Esophagus (tissue), 2 donors: ENCODE measurements around the gene SERPINB13. TPM values are rescaled to one million over a fixed set of nuclear protein-coding genes. Genes with fewer than 3 reads are reported as not detected.

Experiments used
- H3K27ac ChIP-seq, 2 donors: one replicate each; pipeline ENCODE4 v1.5.1; 2013; ENCODE audit warnings: low read depth in 2 of 2, mild to moderate bottlenecking in 2 of 2, inconsistent platforms in 1 of 2, low read length in 1 of 2, moderate library complexity in 1 of 2
- H3K27me3 ChIP-seq, 2 donors: one replicate each; pipeline ENCODE4 v1.6.1; 2013; ENCODE audit warnings: low read length in 2 of 2, control low read depth in 1 of 2, mild to moderate bottlenecking in 1 of 2; ENCODE audit not compliant: insufficient read depth in 2 of 2, control insufficient read depth in 1 of 2
- H3K36me3 ChIP-seq, 2 donors: one replicate each; pipeline ENCODE4 v1.6.1; 2013; ENCODE audit warnings: low read length in 1 of 2; ENCODE audit not compliant: control insufficient read depth in 2 of 2, insufficient read depth in 2 of 2
- H3K4me1 ChIP-seq, 2 donors: one replicate each; pipeline ENCODE4 v1.6.1; 2013; ENCODE audit warnings: low read length in 1 of 2; ENCODE audit not compliant: control insufficient read depth in 2 of 2, insufficient read depth in 2 of 2
- H3K4me3 ChIP-seq, 2 donors: one replicate each; pipeline ENCODE4 v1.5.1; 2013; ENCODE audit warnings: low read length in 2 of 2, mild to moderate bottlenecking in 2 of 2, low read depth in 1 of 2, moderate library complexity in 1 of 2
- H3K9me3 ChIP-seq, 2 donors: one replicate each; pipeline ENCODE4 v1.6.1; 2013; ENCODE audit warnings: mild to moderate bottlenecking in 2 of 2, low read depth in 1 of 2, low read length in 1 of 2, moderate library complexity in 1 of 2; ENCODE audit not compliant: control insufficient read depth in 2 of 2, insufficient read depth in 1 of 2
- WGBS, 2 donors: extraction: QIAGEN DNeasy Blood & Tissue Kit; methylation state at CpG; one replicate each; pipeline ENCODE4 v1.1.7; 2013; 5-methylcytosine and 5-hydroxymethylcytosine counted together
- polyA plus RNA-seq, 2 donors: library from polyadenylated mRNA; stranded (reverse); fragments of 200-250 nt; gene quantifications; one replicate each; pipeline ENCODE4 v1.2.3, GENCODE V29; 2013
- donor health status: healthy with polysubstance abuse.
- donor health status: Bipolar disorder and iron deficiency.

Gene SERPINB13, protein sequence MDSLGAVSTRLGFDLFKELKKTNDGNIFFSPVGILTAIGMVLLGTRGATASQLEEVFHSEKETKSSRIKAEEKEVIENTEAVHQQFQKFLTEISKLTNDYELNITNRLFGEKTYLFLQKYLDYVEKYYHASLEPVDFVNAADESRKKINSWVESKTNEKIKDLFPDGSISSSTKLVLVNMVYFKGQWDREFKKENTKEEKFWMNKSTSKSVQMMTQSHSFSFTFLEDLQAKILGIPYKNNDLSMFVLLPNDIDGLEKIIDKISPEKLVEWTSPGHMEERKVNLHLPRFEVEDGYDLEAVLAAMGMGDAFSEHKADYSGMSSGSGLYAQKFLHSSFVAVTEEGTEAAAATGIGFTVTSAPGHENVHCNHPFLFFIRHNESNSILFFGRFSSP
- polyA plus RNA-seq = 100 to 1,000 TPM; 228 to 233 TPM

DNA sequence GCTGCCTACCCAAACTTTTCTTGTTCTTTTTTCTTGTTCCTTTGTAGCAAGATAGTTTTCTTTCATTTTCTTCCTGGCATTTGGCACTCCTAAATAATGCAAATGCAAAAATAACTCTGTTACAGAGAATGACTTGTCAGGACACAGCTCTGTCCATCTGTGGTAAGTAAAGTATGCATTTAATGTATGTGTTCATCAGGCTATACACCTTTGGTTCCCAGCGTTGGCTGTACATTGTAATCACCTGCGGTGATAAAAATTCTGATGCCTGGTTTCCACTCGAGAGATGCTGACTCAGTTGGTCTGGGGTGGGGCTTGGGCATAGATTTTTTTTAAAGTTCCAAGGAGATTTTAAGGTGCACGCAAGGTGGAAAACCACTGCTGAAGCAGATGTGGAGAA is at the start of gene SERPINB13:
TSS of gene SERPINB13 (plus strand) at position 378 of the 400 bp plus-strand sequence. CDS start 1,325 bp downstream, outside the sequence.
- Histone ChIP-seq H3K4me3 (peak within 1 kb of the TSS; percentile 48 to 67), H3K9me3 (no peaks in the 10 kb centered on the region), H3K4me1 (peaks cover 0 to 5% of the 10 kb centered on the region in 2 donors), H3K36me3 (no peaks in the 10 kb centered on the region), H3K27me3 (no peaks in the 10 kb centered on the region), H3K27ac (peak within 1 kb of the TSS; percentile 91 to 95)
- 55 to 71% methylated on average over 4 of the region's 4 CpGs for WGBS, 2 donors

DNA sequence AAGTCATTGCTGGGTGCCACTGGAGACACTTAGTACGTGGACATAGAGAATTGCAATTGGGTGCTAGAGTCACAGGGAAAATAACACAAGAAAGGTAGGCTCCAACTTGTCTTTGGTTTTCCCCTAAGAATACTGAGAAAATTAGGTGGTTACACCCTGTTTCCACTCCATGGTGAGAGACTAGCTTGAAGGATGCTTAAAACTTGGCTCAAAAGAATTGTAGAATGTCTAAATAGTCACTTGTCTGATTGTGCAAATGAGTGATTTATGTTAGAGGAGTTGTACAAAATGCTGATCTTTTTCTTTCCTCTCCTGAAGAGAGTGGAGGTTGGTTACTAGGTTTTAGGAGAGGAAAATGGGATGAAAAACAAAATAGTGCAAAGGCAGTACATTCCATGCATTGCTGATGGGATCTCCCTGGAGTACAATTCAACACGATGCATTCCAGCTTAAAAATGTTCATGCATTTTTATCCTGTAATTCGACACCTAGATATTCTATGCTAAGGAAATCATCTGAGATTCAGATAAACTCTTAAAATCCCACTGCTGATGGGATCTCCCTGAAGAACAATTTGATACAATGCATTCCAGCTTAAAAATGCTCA is 47.1 kb upstream of the SERPINB13 start:
- H3K4me3 ChIP-seq = no peak overlapping the region
- H3K9me3 ChIP-seq = no peaks in the 10 kb centered on the region
- WGBS, 2 donors = 43 to 48% methylated on average over 3 of the region's 3 CpGs
- H3K27me3 ChIP-seq = no peaks in the 10 kb centered on the region
- no peak overlapping the region for H3K27ac ChIP-seq
- H3K36me3 ChIP-seq = no peaks in the 10 kb centered on the region
- H3K4me1 ChIP-seq = no peaks in the 10 kb centered on the region

DNA sequence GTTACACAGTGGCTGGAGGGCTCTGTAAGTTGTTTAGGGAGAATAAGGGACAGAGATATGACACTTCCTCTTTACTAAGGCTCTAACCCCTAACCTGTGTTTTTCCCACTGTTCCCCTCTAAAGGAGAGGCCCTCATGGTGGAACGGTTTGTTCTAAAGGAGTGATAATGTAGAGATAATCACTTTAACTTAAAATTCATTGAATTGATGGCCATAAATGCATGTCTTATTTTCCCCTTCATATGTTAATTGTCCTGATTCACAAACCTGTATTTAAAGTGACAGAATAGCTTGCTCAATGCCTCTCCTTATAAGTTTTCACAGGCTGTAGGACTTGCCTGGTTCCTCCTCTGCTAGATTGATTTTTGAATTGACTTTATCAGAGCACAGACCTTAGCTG is 45.1 kb upstream of the SERPINB13 start, which contains the start of gene SERPINB12:
TSS of gene SERPINB12 (plus strand) at position 301 of the 400 bp plus-strand sequence. CDS start 13,791 bp downstream, outside the sequence.
- WGBS, 2 donors = 72 to 92% methylated on average over 1 of the region's 1 CpG
- H3K9me3 ChIP-seq = no peaks in the 10 kb centered on the region
- H3K4me3 ChIP-seq = no peak within 1 kb of the TSS
- no peaks in the 10 kb centered on the region for H3K4me1 ChIP-seq
- H3K27ac ChIP-seq = no peak within 1 kb of the TSS
- H3K27me3 ChIP-seq = no peaks in the 10 kb centered on the region
- H3K36me3 ChIP-seq = no peaks in the 10 kb centered on the region

DNA sequence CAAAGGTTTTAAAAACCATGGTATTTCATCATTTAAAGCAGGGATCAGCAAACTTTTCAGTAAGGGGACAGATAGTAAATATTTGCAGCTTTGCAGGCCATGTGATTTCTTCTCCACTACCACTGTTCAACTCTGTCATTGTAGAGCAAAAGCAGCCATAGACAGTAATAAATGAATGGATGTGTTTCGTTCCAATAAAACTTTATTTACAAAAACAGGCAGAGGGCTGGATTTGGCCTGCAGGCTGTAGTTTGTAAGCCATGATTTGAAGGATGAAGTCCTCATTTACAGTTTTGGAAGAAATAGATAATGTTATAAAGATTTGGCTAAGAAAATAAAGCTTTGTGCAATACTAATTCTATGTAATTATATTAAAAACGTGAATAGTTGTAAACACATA is 43.1 kb upstream of the SERPINB13 start:
- 79 to 84% methylated on average over 2 of the region's 2 CpGs for WGBS, 2 donors
- no peaks in the 10 kb centered on the region for H3K27me3 ChIP-seq
- H3K4me1 ChIP-seq = no peaks in the 10 kb centered on the region
- no peaks in the 10 kb centered on the region for H3K36me3 ChIP-seq
- H3K4me3 ChIP-seq = no peak overlapping the region
- H3K27ac ChIP-seq = no peak overlapping the region
- H3K9me3 ChIP-seq = no peaks in the 10 kb centered on the region

DNA sequence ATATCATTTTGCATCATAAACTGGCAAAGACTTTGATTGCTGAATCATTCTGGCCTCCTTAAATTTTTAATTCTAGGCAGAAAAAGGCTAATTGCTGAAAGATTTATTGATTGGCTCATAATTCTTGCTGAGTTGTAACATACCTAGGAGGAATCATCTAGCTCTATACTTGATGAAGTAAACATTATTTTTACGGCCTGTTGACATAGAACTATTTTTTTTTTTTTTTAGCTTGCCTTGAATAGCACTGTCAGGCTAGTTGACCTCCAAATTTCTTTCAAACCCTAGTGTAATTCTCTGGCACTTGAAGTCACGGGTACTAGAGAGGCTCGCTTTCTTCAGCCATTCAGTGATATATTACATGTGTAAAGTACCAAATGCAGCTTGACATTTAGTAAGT is 42.1 kb upstream of the SERPINB13 start:
- peaks cover 0 to 3% of the 10 kb centered on the region in 2 donors for H3K4me1 ChIP-seq
- no peaks in the 10 kb centered on the region for H3K9me3 ChIP-seq
- no peaks in the 10 kb centered on the region for H3K36me3 ChIP-seq
- H3K27ac ChIP-seq = no peak overlapping the region
- no peak overlapping the region for H3K4me3 ChIP-seq
- H3K27me3 ChIP-seq = no peaks in the 10 kb centered on the region
- WGBS, 2 donors = 71 to 82% methylated on average over 3 of the region's 3 CpGs

DNA sequence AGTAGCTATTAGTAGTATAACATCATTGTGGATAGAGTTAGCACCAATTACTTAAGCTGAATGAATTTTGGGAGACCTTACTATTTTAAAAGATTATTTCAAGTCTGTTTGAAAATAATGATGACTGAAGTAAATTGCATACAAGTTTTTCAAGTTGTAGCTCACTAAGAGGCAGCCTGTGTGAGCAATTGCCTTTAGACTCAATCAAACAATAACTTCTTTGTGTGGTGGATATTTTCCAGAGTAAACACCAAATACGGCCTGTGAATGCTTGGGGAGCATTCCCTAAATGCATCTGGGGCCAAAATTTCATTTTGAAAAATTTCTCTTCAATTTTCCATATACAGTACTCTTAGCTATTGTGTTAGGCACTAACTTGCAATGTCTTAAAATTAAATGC is 37.1 kb upstream of the SERPINB13 start:
- H3K27ac ChIP-seq = no peak overlapping the region
- no peaks in the 10 kb centered on the region for H3K9me3 ChIP-seq
- H3K4me3 ChIP-seq = no peak overlapping the region
- no peaks in the 10 kb centered on the region for H3K36me3 ChIP-seq
- peaks cover 0 to 3% of the 10 kb centered on the region in 2 donors for H3K4me1 ChIP-seq
- H3K27me3 ChIP-seq = no peaks in the 10 kb centered on the region
- 23 to 32% methylated on average over 1 of the region's 1 CpG for WGBS, 2 donors

DNA sequence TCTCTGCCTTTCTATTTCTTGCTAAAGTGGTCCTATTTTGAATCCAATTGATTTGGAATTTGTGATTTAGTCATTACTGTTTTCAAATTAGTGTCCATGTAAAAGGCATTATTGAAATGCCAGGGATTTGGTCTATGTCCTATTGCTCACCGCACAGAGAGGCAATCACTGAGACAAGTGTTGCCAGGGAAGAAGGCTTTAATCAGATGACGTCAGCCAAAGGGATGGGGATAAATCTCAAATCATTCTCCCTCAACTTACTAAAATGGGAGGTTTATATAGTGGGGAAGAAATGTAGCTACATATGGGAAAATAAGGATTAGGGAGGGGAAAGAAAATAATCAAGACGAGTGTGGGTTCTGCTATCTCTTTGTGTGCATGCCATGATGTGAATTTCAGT is 35.4 kb upstream of the SERPINB13 start:
- Histone ChIP-seq H3K27me3 (no peaks in the 10 kb centered on the region), H3K9me3 (no peaks in the 10 kb centered on the region), H3K4me3 (no peak overlapping the region), H3K27ac (no peak overlapping the region), H3K4me1 (peaks cover 0 to 3% of the 10 kb centered on the region in 2 donors), H3K36me3 (no peaks in the 10 kb centered on the region)
- WGBS, 2 donors = 78 to 80% methylated on average over 3 of the region's 3 CpGs

DNA sequence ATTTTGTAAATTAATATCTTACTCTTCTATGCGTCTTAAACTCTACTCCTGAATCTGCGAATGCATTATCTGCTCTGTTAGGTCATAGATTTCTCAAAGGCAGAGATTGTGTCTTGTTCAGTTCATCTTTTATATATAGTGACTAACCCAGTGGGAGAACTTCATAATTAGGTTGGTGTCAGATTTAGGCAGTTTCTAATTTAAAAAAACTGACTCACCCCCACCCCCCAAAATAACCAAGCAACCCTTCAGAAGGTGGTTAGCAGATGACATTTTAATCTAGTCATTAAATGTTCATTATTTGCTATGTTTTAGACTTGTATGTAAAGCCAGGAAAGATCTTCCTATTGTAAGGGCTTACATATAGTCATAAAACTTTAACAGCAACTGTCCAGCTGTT is 34.6 kb upstream of the SERPINB13 start:
- Histone ChIP-seq H3K9me3 (no peaks in the 10 kb centered on the region), H3K36me3 (no peaks in the 10 kb centered on the region), H3K4me3 (no peak overlapping the region), H3K27me3 (no peaks in the 10 kb centered on the region), H3K27ac (peak overlapping the region; percentile 27 to 93), H3K4me1 (peaks cover 0 to 3% of the 10 kb centered on the region in 2 donors)
- 84 to 87% methylated on average over 2 of the region's 2 CpGs for WGBS, 2 donors

DNA sequence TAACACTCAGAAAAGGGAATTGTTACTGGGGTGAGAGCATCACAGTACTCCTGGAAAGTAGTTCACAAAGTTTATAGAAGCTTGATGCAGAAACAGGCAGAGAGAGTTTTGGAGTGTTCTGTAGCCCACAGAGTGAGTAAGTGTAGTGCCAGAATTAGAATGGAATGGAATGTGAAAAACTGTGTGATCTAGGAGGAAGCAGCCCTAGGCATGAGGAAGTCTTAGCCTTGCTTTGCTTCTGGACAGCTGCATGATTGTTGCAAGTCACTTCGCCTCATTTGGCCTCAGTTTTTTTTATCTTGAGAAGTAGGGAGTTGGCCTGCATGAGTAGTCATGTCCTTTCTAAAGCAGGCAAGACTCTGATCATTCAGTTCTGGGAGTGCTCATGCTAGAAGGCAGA is 34.1 kb upstream of the SERPINB13 start:
- 9 to 14% methylated on average over 1 of the region's 1 CpG for WGBS, 2 donors
- Histone ChIP-seq H3K4me1 (peaks cover 0 to 3% of the 10 kb centered on the region in 2 donors), H3K9me3 (no peaks in the 10 kb centered on the region), H3K36me3 (no peaks in the 10 kb centered on the region), H3K27me3 (no peaks in the 10 kb centered on the region), H3K27ac (peak overlapping the region; percentile 27 to 93), H3K4me3 (no peak overlapping the region)
